Vagina (tissue), 2 donors: Measurements from ENCODE around the gene ZNF490.

Source experiments
- POLR2A ChIP-seq, 2 donors: fragments of 450-650 bp; IDR thresholded peaks; one replicate each; pipeline ENCODE4 v1.6.1; 2017; ENCODE audit warnings: antibody characterized with exemption in 2 of 2, mild to moderate bottlenecking in 2 of 2, moderate library complexity in 2 of 2
- POLR2AphosphoS5 ChIP-seq, 2 donors: sonication (generic); formaldehyde crosslinking; IDR thresholded peaks; one replicate each; pipeline ENCODE4 v1.9.0; 2017; ENCODE audit warnings: antibody characterized with exemption in 2 of 2, mild to moderate bottlenecking in 2 of 2, low read depth in 1 of 2; ENCODE audit not compliant: insufficient read depth in 1 of 2
- TF ChIP-seq, protein P1 (sequence below), 3 experiments: fragments of 450-650 bp in 2 of 3; fragments of 200-600 bp in 1 of 3; sonication (generic) in 1 of 3; IDR thresholded peaks; one replicate each; pipeline ENCODE4 v1.5.1; 2017 to 2019; ENCODE audit warnings: antibody characterized with exemption in 3 of 3, mild to moderate bottlenecking in 2 of 3, moderate library complexity in 2 of 3

DNA sequence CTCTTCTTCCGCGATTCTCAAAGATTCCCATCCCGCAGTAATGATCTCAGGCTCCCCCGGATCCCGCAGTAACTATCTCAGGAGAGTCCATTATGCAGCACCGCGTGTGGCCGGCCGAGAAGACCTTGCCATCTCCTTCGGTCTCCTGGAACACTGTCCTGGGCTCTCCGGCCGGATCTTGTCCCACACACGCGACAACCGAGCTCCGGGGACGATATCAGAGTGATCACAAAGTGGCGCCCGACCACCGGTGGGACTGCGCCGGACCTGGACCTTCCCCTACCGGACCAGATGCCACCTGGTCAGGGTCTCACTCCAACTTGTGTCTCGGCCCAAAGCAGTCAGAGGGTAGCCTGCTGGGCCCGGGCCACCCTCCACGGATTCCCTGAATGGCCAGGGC is 31.9 kb upstream of the ZNF490 start:
- TF ChIP-seq POLR2A (IDR thresholded peaks at IDR 0.05) = no peak
- TF ChIP-seq POLR2AphosphoS5 (IDR thresholded peaks at IDR 0.05; ENCODE audit: insufficient read depth in 1 of 2, low read depth in 1 of 2) = no peak
- TF ChIP-seq, protein P1, sequence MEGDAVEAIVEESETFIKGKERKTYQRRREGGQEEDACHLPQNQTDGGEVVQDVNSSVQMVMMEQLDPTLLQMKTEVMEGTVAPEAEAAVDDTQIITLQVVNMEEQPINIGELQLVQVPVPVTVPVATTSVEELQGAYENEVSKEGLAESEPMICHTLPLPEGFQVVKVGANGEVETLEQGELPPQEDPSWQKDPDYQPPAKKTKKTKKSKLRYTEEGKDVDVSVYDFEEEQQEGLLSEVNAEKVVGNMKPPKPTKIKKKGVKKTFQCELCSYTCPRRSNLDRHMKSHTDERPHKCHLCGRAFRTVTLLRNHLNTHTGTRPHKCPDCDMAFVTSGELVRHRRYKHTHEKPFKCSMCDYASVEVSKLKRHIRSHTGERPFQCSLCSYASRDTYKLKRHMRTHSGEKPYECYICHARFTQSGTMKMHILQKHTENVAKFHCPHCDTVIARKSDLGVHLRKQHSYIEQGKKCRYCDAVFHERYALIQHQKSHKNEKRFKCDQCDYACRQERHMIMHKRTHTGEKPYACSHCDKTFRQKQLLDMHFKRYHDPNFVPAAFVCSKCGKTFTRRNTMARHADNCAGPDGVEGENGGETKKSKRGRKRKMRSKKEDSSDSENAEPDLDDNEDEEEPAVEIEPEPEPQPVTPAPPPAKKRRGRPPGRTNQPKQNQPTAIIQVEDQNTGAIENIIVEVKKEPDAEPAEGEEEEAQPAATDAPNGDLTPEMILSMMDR (IDR thresholded peaks at IDR 0.05) = no peak
